NCI-H187 treated with DMSO at 0.1 percent for 48 hours (cell line): ENCODE measurements around the gene SNX8.
"Not testable (repeated sequence)": the region's sequence is repeated elsewhere in the genome, so short reads cannot be mapped to it uniquely, and the experiment has no call there.

ENCODE experiments used
- DNase-seq: peaks from one replicate; lab custom pipeline; 2025; lab: John Stamatoyannopoulos, UW

SNX8 gene, protein sequence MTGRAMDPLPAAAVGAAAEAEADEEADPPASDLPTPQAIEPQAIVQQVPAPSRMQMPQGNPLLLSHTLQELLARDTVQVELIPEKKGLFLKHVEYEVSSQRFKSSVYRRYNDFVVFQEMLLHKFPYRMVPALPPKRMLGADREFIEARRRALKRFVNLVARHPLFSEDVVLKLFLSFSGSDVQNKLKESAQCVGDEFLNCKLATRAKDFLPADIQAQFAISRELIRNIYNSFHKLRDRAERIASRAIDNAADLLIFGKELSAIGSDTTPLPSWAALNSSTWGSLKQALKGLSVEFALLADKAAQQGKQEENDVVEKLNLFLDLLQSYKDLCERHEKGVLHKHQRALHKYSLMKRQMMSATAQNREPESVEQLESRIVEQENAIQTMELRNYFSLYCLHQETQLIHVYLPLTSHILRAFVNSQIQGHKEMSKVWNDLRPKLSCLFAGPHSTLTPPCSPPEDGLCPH

DNA sequence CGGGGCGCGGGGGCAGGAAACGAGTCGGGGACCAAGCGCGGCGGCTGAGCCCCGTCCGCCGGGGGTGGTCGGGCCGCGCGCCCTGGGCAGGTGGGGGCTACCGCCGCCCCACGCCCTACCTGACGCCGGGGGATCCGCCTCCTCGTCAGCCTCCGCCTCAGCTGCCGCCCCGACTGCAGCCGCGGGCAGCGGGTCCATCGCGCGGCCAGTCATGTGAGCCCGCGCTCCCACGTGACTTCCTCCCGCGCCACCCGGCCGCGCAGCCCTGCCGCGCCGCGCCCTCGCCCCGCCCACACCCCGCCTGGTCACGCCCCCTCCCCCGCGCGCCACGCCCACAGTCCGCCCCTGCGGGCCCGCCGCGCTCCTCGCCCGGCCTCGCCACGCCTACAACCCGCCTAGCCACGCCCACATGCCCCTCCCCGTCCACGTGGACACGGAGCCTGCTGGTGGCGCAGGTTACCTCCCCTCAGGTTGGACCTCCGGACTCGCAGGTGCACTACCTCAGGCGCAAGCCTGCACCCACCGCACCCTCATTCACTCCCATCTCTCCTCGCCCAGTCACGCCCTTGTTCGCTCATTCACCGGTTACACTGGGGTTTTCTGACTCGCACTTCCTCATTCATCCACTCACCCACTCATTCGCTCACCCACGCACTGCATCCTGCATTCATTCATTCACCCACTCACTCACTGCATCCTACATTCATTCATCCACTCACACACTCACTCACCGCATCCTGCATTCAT is at the start of gene SNX8:
Gene SNX8, minus strand, starts transcription at position 233 of the 747 bp plus-strand sequence. Its CDS starts 20 bp downstream, at position 213.
- peak; percentile 51 for DNase-seq

DNA sequence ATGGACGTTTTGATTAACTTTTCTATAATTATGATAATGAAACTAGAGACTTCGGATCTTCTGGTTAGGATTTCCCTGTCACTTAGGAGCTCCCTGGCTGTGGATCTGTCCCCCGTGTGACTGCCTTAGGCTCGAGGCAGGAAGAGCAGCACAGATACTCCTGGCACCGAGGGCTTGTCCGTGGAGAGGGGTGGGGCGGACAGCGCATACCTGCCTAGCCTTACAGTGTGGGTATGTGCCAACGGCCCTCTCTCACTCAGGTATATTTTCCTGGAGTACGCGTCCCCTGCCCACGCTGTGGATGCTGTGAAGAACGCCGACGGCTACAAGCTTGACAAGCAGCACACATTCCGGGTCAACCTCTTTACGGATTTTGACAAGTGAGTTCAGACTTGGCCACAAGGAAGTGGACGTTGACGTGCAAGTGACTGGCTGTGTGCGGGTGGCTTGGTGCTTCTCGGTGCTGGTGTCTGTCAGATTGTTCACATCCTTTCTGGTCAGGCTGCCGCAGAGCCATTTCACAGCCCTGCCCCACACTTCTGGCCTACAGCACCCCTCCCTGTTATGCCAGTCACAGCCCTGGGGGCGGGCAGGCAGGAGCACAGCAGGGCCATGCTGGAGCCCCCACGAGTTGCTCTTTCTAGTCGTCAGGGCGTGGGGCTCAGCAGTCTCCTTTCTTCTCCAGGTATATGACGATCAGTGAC is 48.3 kb upstream of the SNX8 start:
- DNase-seq = no peak

DNA sequence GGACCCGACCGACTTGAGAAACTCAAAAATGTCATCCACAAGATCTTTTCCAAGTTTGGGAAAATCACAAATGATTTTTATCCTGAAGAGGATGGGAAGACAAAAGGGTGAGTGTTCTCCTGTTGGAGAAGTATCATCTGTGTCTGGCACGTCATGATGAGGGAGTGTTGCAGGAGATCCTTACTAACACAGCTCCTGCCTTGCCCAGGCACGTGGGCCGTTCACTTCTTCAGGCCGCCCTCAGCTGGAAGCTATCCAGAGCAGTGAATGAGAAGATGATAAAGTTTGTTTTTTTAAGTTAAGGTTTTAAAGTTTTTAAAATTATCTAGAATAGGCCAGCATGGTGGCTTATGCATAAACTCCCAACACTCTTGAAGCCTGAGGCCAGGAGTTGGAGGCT is 46.6 kb upstream of the SNX8 start:
- DNase-seq = no peak

DNA sequence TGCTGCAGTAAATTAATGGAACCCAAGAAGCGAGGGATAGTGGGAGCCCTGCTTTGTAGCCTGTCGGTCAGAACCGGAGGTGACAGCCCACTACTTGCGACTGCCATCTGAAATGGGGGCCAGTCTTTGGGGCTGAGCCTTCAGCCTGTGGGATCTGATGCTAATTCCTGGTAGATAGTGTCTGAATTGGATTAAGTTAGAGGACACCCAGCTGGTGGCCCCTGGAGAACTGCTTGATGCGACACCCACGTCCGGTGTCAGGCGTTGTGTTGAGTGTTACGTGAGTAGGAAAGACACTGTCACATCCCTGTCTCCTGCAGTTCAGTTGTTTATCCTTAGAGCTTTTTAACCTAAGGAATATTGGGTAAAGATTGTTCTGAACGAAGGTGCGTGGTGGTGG is 45.4 kb upstream of the SNX8 start:
- DNase-seq = no peak

DNA sequence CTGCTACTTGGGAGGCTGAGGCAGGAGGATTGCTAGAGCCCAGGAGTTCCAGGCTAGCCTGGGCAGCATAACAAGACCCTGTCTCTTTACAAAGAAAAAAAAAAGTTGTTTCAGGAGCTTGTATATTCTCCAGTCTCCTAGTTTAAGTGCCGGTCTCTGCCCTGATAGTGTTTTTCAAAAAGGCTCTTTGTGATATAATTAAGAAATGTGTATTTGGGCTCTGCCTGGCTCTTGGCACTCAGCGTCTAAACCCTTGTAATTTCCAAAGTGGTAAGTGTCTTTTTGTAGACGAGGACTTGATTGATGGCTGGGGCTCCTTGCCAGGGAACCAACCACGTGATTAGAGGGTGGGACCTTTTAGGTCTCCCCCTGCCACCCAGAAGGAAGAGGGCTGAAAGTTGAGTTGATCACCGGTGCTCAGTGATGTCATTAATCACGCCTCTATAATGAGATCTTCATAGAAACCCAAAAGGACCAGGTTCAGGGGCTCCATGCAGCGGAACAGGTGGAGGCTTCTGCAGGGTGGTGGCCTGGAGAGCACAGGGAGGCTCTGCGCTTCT is 44.8 kb upstream of the SNX8 start:
- no peak for DNase-seq

DNA sequence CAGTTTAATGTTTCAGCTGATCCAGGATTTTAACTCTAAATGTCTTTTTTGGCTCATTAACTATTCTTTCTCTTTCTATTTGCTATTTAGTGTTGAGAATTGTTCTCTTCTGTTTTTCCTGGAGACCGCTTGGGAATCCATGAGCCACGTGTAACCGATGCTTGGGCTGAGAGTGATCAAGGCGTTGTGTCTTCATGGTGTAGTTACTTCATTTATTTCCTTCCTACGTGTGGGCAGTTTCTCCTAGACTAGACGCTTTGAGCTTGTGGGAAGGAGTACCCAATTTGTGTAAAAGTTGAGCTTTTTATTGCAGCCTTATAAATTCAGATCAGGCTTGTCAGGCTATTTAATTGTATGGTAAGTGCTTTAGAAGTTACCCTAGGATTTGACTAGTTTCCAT is 43.3 kb upstream of the SNX8 start:
- DNase-seq = no peak

DNA sequence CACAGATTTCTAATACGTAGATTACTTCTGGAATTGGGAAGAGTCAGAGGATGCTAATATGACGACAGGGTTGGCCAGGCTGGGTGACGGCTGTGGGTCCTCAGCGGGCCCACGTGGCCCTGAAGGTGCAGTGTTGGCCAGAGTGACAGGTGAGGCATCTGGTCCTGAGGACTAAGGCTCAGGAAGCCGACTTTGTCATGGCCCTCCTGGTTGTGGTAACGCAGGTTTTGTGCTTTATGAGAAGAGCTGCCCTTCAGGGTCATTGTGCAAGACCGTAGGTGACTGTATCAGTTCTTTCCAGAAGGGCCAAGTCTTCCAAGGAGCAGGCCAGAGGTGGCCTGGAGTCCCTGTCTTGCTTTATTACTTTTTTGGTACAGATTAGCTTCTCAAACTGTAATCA is 42.9 kb upstream of the SNX8 start:
- no peak for DNase-seq

DNA sequence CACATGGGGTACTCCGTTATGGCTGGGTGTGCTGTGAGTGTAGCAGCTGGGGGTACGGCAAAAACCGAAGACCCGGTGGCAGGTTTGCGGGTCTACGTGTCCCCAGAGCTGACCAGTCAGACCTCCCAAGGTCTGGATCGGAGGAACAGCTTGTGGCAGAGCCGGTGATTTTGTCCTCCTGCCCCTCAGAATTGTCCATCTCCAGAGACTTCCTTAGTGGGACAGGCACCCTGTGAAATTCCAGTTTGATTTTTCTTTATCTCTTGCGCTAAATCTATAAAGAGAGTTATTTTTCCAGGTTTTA is 41.4 kb upstream of the SNX8 start:
- DNase-seq = no peak

DNA sequence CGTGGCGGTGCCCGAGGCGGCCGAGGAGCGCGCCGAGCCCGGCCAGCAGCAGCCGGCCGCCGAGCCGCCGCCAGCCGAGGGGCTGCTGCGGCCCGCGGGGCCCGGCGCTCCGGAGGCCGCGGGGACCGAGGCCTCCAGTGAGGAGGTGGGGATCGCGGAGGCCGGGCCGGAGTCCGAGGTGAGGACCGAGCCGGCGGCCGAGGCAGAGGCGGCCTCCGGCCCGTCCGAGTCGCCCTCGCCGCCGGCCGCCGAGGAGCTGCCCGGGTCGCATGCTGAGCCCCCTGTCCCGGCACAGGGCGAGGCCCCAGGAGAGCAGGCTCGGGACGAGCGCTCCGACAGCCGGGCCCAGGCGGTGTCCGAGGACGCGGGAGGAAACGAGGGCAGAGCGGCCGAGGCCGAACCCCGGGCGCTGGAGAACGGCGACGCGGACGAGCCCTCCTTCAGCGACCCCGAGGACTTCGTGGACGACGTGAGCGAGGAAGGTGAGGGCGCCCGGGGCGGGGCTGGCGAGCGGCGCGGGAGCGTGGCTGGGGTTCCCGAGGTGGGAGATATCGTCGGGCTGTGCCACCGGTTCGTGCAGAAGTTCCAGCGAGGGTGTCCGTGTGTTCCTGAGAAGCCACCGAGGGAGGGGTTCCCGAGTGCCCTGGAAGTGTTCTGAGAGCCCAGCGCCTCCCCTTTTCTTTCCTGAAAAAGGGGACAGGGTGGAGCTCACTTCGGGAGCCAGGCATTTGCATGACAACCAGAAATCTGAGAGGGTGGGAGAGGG is 40.9 kb upstream of the SNX8 start:
- DNase-seq = no peak

DNA sequence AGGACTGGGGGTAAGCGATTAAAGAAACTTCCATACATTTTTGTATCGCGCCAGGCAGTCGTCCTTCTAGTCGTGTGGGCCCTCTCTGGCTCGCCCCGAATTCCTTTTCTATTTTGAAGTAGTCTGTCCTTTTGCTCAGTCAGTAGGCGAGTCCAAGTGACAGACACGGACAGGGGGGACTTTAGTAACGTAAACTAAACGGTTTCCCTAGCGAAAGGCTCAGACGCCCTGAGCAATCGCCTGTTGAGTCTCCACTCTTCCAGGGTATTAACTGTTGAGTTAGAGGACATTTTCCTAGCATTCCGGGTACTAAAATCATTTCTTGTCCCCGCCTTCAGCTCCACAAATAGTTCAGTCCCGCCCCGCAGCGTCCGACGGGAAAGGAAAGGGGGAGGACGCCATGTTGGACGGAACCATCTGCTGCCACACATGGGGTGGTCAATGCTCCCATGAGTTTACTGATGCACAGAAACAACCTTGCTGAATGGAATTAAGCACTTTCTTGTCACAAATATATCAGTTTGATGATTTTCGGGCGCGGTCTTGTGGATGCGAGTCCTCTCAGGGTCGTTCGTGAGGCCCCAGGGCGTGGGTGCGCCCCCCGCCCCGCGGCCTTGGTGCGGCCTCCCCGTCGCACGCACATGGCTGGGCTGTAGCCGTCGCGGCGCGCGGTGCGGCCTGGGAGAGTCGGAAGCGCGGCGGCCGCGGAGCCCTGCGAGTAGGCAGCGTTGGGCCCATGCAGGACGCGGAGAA is 40.1 kb upstream of the SNX8 start, which contains the start of gene EIF3B:
Gene EIF3B, plus strand, starts transcription at position 642 of the 753 bp plus-strand sequence. Its CDS starts 95 bp downstream, at position 737.
- DNase-seq = peak; percentile 54

DNA sequence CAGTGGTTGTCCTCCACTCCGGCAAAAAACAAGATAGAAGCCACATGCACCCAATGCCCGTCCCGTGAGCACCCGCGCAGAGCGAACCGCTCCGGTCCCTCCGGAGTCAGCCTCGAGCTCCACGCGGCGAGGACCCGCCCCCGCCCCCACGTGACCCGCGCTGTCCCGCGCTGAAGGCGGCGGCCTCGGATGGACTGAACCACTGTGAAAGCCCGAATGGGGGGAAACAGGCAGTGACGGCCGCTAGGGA is 39.6 kb upstream of the SNX8 start:
- peak; percentile 4 for DNase-seq

DNA sequence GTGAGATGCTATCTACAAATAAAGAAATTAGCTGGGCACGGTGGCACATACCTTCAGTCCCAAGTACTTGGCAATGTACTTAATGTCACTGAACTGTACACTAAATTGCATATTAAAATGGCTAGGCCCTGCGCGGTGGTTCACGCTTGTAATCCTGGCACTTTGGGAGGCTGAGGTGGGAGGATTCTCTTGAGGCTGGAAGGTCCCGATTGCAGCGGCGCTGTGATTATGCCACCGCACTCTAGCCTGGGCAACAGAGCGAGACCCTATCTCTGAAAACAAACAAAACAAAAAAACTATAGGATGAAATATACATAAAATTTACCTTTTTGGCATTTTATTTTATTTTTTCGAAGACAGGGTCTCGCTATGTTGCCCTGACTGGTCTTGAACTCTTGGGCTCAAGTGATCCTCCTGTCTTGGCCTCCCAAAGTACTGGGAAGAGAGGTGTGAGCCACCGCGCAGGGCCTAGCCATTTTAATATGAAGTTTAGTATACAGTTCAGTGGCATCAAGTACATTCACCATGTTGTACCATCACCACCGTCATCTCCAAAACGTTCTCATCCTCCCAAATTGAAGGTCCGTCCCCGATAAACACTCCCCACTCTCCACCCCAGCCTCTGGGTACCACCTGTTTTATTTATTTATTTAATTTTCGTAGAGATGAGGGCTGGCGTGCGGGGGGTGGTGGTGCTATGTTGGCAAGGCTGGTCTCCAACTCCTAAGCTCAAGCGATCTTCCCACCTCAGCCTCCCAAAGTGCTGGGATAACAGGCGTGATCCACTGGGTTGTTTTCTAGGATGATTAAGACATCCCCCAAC is 39.1 kb upstream of the SNX8 start:
- DNase-seq = no peak

DNA sequence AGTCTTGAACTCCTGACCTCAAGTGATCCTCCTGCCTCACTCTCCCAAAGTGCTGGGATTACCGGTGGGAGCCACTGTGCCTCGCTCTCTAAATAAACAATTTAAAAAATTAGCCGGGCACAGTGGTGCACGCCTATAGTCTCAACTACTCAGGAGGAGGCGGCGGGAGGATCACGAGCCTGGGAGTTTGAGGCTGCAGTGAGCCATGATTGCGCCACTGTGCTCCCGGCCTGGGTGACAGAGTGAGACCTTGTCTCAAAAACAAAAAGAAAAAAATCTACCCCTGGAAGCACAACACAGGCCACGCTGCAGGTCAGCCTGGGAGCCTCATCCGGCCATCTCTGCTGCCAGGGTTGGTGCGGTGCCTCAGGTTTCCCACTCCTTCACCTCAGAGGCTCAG is 36.6 kb upstream of the SNX8 start:
- DNase-seq = no peak

DNA sequence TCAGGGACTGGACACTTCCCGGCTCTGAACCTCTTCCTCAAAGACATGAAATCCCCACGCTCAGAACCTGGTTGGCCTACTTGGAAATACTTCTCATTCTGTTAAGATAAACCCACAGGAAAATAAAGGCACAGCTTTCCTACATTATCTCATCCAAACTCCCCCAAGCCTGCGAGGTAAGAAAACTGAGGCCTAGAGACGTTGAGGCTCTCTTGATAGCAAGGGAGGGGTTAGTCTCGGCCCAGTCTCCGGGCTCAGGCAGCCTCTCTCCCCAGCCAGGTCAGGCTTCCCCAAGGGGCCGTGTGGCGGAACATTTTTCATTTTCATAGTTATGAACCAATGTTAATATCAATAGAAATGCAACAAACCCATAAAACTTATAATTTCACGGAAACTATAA is 35.8 kb upstream of the SNX8 start:
- DNase-seq = no peak

DNA sequence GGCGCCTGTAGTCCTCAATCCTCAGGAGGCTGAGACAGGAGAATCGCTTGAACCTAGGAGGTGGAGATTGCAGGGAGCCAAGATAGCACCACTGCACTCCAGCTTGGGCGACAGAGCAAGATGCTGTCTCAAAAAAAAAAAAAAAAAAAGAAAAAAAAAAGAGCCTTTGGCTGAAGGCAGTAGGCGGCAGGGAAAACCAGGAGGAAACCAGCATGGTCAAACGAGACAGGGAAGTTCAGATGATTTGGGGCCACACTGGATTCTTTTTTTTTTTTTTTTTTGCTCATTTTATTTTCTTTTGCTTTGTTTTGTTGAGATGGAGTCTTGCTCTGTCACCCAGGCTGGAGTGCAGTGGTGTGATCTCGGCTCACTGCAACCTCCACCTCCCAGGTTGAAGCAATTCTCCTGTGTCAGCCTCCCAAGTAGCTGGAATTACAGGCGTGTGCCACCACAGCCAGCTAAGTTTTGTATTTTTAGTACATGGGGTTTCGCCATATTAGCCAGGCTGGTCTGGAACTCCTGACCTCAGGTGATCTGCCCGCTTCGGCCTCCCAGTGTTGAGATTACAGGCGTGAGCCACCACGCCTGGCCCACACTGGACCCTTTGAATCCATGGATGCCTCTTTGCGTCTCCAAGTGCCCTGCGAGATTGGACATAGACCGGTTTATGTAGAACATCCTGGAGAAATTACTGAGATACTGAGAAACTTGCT is 33.3 kb upstream of the SNX8 start:
- not testable (repeated sequence) for DNase-seq

DNA sequence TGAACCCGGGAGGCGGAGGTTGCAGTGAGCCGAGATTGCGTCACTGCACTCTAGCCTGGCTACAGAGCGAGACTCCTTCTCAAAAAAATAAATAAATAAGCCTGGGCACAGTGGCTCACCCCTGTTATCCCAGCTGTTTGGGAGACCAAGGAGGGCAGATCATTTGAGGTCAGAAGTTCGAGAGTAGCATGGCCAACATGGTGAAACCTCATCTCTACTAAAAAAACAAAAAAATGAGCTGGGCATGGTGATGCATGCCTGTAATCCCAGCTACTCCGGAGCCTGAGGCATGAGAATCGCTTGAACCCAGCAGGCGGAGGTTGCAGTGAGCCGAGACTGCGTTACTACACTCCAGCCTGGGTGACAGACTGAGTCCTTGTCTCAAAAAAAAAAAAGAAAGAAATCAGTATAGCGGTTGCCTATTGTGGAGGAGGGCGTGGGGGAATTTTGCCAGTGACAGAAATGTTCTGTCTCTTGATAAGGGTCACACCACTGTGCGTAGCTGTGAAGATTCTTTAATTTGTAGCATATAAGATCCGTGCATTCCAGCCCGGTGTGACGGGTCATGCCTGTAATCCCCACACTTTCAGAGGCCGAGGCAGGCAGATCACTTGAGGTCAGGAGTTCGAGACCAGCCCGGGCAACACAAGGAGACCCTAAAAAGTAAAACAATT is 22.5 kb upstream of the SNX8 start:
- no peak for DNase-seq

DNA sequence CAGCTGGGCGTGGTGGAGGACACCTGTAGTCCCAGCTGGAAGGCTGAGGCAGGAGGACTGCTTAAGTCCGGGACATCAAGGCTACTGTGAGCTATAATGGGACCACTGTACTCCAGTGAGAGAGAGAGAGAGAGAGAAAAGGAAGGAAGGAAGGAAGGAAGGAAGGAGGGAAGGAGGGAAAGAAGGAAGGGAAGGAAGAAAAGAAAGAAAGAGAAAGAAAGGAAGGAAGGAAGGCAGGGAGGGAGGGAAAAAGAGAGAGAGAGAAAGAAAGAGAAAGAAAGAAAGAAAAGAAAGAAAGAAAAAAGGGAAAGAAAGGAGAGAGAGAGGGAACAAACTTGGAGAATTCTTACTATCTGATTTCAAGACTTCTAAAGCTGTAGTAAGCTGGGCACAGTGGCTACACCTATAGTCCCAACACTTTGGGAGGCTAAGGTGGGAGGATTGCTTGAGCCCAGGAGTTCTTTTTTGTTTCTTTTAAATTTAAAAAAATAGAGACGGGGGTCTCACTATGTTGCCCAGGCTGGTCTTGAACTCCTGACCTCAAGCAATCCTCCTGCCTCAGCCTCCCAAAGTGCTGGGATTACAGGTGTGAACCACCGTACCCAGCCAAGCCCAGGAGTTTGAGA is 18.5 kb upstream of the SNX8 start:
- DNase-seq = not testable (repeated sequence)

DNA sequence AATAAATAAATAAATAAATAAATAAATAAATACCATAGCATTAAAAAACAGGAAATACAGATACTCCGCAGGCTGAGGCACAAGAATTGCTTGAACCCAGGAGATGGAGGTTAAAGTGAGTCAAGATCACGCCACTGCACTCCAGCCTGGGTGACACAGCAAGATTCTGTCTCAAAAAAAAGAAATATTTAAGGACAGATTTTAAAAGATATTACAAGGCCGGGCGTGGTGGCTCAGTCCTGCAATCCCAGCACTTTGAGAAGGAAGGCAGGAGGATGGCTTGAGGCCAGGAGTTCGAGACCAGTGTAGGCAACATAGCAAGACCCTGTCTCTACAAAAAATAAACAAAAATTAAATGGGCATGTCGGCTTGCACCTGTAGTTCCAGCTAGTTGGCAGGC is 17.5 kb upstream of the SNX8 start:
- no peak for DNase-seq

DNA sequence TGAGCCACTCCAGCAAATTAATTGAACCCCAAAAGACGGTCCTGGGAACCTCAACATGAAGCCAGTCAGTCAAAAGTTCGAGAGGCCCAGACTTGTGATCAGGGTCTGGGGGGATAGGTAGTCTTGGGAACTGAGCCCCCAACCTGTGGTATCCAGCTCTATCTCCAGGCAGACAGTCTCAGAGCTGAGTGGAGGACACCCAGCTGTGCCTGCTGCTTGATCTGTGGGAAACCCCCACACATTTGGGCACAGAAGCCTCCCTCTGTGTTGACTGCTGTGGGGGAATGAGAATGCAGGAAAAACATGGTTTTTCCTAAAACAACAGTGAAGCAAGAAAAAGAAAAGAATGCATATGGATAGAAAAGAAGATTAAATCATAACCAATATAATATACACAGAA is 16.3 kb upstream of the SNX8 start:
- DNase-seq = no peak
